Measurements from ENCODE around the gene PPFIA2.

The PPFIA2 gene

GRCh38 chr12:81347404-81347803 is 411.7 kb downstream of the PPFIA2 start:
- Histone ChIP-seq H3K14ac (ENCODE audit: low read length in 2 of 2) (no peak overlapping the region), H2BK15ac (ENCODE audit: low read depth, poor library complexity, severe bottlenecking) (no peak overlapping the region), H3K4me1 (ENCODE audit: control insufficient read depth, insufficient read depth, low read depth, low read length) (no peaks in the 10 kb centered on the region), H2BK5ac (ENCODE audit: low read depth, low read length, poor library complexity, severe bottlenecking) (no peak overlapping the region), H2BK120ac (ENCODE audit: low read depth, low read length) (no peak overlapping the region), H3K79me1 (replicated peaks; ENCODE audit: low read length, poor library complexity, severe bottlenecking) (no peaks in the 10 kb centered on the region), H3K36me3 (ENCODE audit: control insufficient read depth in 1 of 2, insufficient read depth in 2 of 2, low read depth in 1 of 2, low read length in 2 of 2) (no peaks in the 10 kb centered on the region), H3K18ac (ENCODE audit: low read depth in 1 of 2, low read length in 2 of 2) (no peak overlapping the region), H3K9ac (ENCODE audit: low read length) (no peak overlapping the region), H4K91ac (ENCODE audit: low read length) (no peak overlapping the region), H3K4me2 (ENCODE audit: low read length, poor library complexity, severe bottlenecking) (no peak overlapping the region), H3K27ac (ENCODE audit: low read length, poor library complexity, severe bottlenecking) (no peak overlapping the region), H3K23ac (ENCODE audit: low read length in 2 of 2) (no peak overlapping the region), H2AK5ac (ENCODE audit: low read length, severe bottlenecking) (no peak overlapping the region), H3K9me3 (ENCODE audit: control insufficient read depth, low read length) (no peaks in the 10 kb centered on the region), H3K27me3 (ENCODE audit: control insufficient read depth in 1 of 2, insufficient read depth in 1 of 2, low read length in 2 of 2) (no peaks in the 10 kb centered on the region), H3K4ac (ENCODE audit: low read depth in 1 of 2, low read length in 2 of 2) (no peak overlapping the region), H3K4me3 (ENCODE audit: insufficient read depth in 1 of 2, low read depth in 1 of 2, low read length in 2 of 2) (no peak overlapping the region), H2BK12ac (ENCODE audit: low read length in 2 of 2) (no peak overlapping the region), H4K8ac (ENCODE audit: low read length) (no peak overlapping the region), H2AFZ (ENCODE audit: low read depth, low read length) (no peak overlapping the region)
- WGBS = 100% methylated on average over 2 of the region's 5 CpGs
- DNase-seq = no peak

- Histone ChIP-seq H3K27me3 (ENCODE audit: control insufficient read depth in 1 of 2, insufficient read depth in 1 of 2, low read length in 2 of 2) (no peaks in the 10 kb centered on the region), H3K79me1 (replicated peaks; ENCODE audit: low read length, poor library complexity, severe bottlenecking) (no peaks in the 10 kb centered on the region), H3K4me3 (ENCODE audit: insufficient read depth in 1 of 2, low read depth in 1 of 2, low read length in 2 of 2) (no peak overlapping the region), H3K4ac (ENCODE audit: low read depth in 1 of 2, low read length in 2 of 2) (no peak overlapping the region), H3K27ac (ENCODE audit: low read length, poor library complexity, severe bottlenecking) (no peak overlapping the region), H4K91ac (ENCODE audit: low read length) (no peak overlapping the region), H3K9me3 (ENCODE audit: control insufficient read depth, low read length) (no peaks in the 10 kb centered on the region), H3K4me1 (ENCODE audit: control insufficient read depth, insufficient read depth, low read depth, low read length) (no peaks in the 10 kb centered on the region), H3K18ac (ENCODE audit: low read depth in 1 of 2, low read length in 2 of 2) (no peak overlapping the region), H2BK12ac (ENCODE audit: low read length in 2 of 2) (no peak overlapping the region), H2BK120ac (ENCODE audit: low read depth, low read length) (no peak overlapping the region), H2BK5ac (ENCODE audit: low read depth, low read length, poor library complexity, severe bottlenecking) (no peak overlapping the region), H2AFZ (ENCODE audit: low read depth, low read length) (no peak overlapping the region), H3K36me3 (ENCODE audit: control insufficient read depth in 1 of 2, insufficient read depth in 2 of 2, low read depth in 1 of 2, low read length in 2 of 2) (no peaks in the 10 kb centered on the region), H2BK15ac (ENCODE audit: low read depth, poor library complexity, severe bottlenecking) (no peak overlapping the region), H3K23ac (ENCODE audit: low read length in 2 of 2) (no peak overlapping the region), H4K8ac (ENCODE audit: low read length) (no peak overlapping the region), H3K9ac (ENCODE audit: low read length) (no peak overlapping the region), H2AK5ac (ENCODE audit: low read length, severe bottlenecking) (no peak overlapping the region), H3K14ac (ENCODE audit: low read length in 2 of 2) (no peak overlapping the region), H3K4me2 (ENCODE audit: low read length, poor library complexity, severe bottlenecking) (no peak overlapping the region)
- no peak for DNase-seq
- WGBS = 88% methylated on average over 2 of the region's 5 CpGs
Observed at GRCh38 chr12:81340910-81341309, 418.2 kb downstream of the PPFIA2 start.

- no peak overlapping the region for H3K27ac ChIP-seq (ENCODE audit: low read length, poor library complexity, severe bottlenecking)
- H2BK15ac ChIP-seq (ENCODE audit: low read depth, poor library complexity, severe bottlenecking) = no peak overlapping the region
- H4K8ac ChIP-seq (ENCODE audit: low read length) = no peak overlapping the region
- no peak overlapping the region for H4K91ac ChIP-seq (ENCODE audit: low read length)
- H3K4ac ChIP-seq (ENCODE audit: low read depth in 1 of 2, low read length in 2 of 2) = no peak overlapping the region
- no peaks in the 10 kb centered on the region for H3K4me1 ChIP-seq (ENCODE audit: control insufficient read depth, insufficient read depth, low read depth, low read length)
- H2AK5ac ChIP-seq (ENCODE audit: low read length, severe bottlenecking) = no peak overlapping the region
- no peak overlapping the region for H3K4me3 ChIP-seq (ENCODE audit: insufficient read depth in 1 of 2, low read depth in 1 of 2, low read length in 2 of 2)
- H3K4me2 ChIP-seq (ENCODE audit: low read length, poor library complexity, severe bottlenecking) = no peak overlapping the region
- no peak for DNase-seq
- no peak overlapping the region for H3K23ac ChIP-seq (ENCODE audit: low read length in 2 of 2)
- H2BK120ac ChIP-seq (ENCODE audit: low read depth, low read length) = no peak overlapping the region
- H3K14ac ChIP-seq (ENCODE audit: low read length in 2 of 2) = no peak overlapping the region
- no peaks in the 10 kb centered on the region for H3K27me3 ChIP-seq (ENCODE audit: control insufficient read depth in 1 of 2, insufficient read depth in 1 of 2, low read length in 2 of 2)
- no peak overlapping the region for H2BK5ac ChIP-seq (ENCODE audit: low read depth, low read length, poor library complexity, severe bottlenecking)
- H3K36me3 ChIP-seq (ENCODE audit: control insufficient read depth in 1 of 2, insufficient read depth in 2 of 2, low read depth in 1 of 2, low read length in 2 of 2) = no peaks in the 10 kb centered on the region
- H3K9me3 ChIP-seq (ENCODE audit: control insufficient read depth, low read length) = no peaks in the 10 kb centered on the region
- H3K18ac ChIP-seq (ENCODE audit: low read depth in 1 of 2, low read length in 2 of 2) = no peak overlapping the region
- no peak overlapping the region for H2BK12ac ChIP-seq (ENCODE audit: low read length in 2 of 2)
- no peak overlapping the region for H2AFZ ChIP-seq (ENCODE audit: low read depth, low read length)
- 60% methylated on average over 4 of the region's 4 CpGs for WGBS
- H3K79me1 ChIP-seq (replicated peaks; ENCODE audit: low read length, poor library complexity, severe bottlenecking) = no peaks in the 10 kb centered on the region
- H3K9ac ChIP-seq (ENCODE audit: low read length) = no peak overlapping the region
Observed at GRCh38 chr12:81339071-81339470, 420.1 kb downstream of the PPFIA2 start.

GRCh38 chr12:81337886-81338285 is 421.3 kb downstream of the PPFIA2 start:
- H3K23ac ChIP-seq (ENCODE audit: low read length in 2 of 2) = no peak overlapping the region
- 100% methylated on average over 1 of the region's 2 CpGs for WGBS
- H3K9me3 ChIP-seq (ENCODE audit: control insufficient read depth, low read length) = no peaks in the 10 kb centered on the region
- H2BK5ac ChIP-seq (ENCODE audit: low read depth, low read length, poor library complexity, severe bottlenecking) = no peak overlapping the region
- H4K8ac ChIP-seq (ENCODE audit: low read length) = no peak overlapping the region
- H3K9ac ChIP-seq (ENCODE audit: low read length) = no peak overlapping the region
- no peaks in the 10 kb centered on the region for H3K79me1 ChIP-seq (replicated peaks; ENCODE audit: low read length, poor library complexity, severe bottlenecking)
- H3K18ac ChIP-seq (ENCODE audit: low read depth in 1 of 2, low read length in 2 of 2) = no peak overlapping the region
- H3K14ac ChIP-seq (ENCODE audit: low read length in 2 of 2) = no peak overlapping the region
- H2BK15ac ChIP-seq (ENCODE audit: low read depth, poor library complexity, severe bottlenecking) = no peak overlapping the region
- no peak for DNase-seq
- no peaks in the 10 kb centered on the region for H3K27me3 ChIP-seq (ENCODE audit: control insufficient read depth in 1 of 2, insufficient read depth in 1 of 2, low read length in 2 of 2)
- no peak overlapping the region for H3K27ac ChIP-seq (ENCODE audit: low read length, poor library complexity, severe bottlenecking)
- H3K4ac ChIP-seq (ENCODE audit: low read depth in 1 of 2, low read length in 2 of 2) = no peak overlapping the region
- H3K4me1 ChIP-seq (ENCODE audit: control insufficient read depth, insufficient read depth, low read depth, low read length) = no peaks in the 10 kb centered on the region
- H2BK120ac ChIP-seq (ENCODE audit: low read depth, low read length) = no peak overlapping the region
- no peak overlapping the region for H3K4me2 ChIP-seq (ENCODE audit: low read length, poor library complexity, severe bottlenecking)
- no peaks in the 10 kb centered on the region for H3K36me3 ChIP-seq (ENCODE audit: control insufficient read depth in 1 of 2, insufficient read depth in 2 of 2, low read depth in 1 of 2, low read length in 2 of 2)
- no peak overlapping the region for H2AK5ac ChIP-seq (ENCODE audit: low read length, severe bottlenecking)
- H2AFZ ChIP-seq (ENCODE audit: low read depth, low read length) = no peak overlapping the region
- H2BK12ac ChIP-seq (ENCODE audit: low read length in 2 of 2) = no peak overlapping the region
- H3K4me3 ChIP-seq (ENCODE audit: insufficient read depth in 1 of 2, low read depth in 1 of 2, low read length in 2 of 2) = no peak overlapping the region
- no peak overlapping the region for H4K91ac ChIP-seq (ENCODE audit: low read length)
